ENCODE measurements around the gene KRTAP1-1.
"Not testable (repeated sequence)": the region's sequence is repeated elsewhere in the genome, so short reads cannot be mapped to it uniquely, and the experiment has no call there.

KRTAP1-1 gene

GRCh38 chr17:41040783-41041571 is at the start of gene KRTAP1-1:
Gene KRTAP1-1, minus strand, starts transcription at chr17:41041450. Its CDS starts 53 bp downstream, at chr17:41041397.
- not testable (repeated sequence) for DNase-seq

- DNase-seq = not testable (repeated sequence)
Observed at GRCh38 chr17:41088760-41089352, 47.6 kb upstream of the KRTAP1-1 start.

- DNase-seq = not testable (repeated sequence)
Observed at GRCh38 chr17:41084100-41084856, 43.0 kb upstream of the KRTAP1-1 start, which contains the start of gene KRTAP4-7. Gene KRTAP4-7, plus strand, starts transcription at chr17:41084150. Its CDS starts 57 bp downstream, at chr17:41084207.

GRCh38 chr17:41083427-41083826 is 42.2 kb upstream of the KRTAP1-1 start:
- DNase-seq = not testable (repeated sequence)

GRCh38 chr17:41082626-41083025 is 41.4 kb upstream of the KRTAP1-1 start:
- no peak for DNase-seq

- no peak for DNase-seq
Observed at GRCh38 chr17:41076788-41077187, 35.5 kb upstream of the KRTAP1-1 start.

GRCh38 chr17:41073676-41074075 is 32.4 kb upstream of the KRTAP1-1 start:
- DNase-seq = peak; percentile 6

GRCh38 chr17:41071606-41072360 is 30.5 kb upstream of the KRTAP1-1 start:
- DNase-seq = no peak

GRCh38 chr17:41069031-41069430 is 27.8 kb upstream of the KRTAP1-1 start:
- no peak for DNase-seq

- no peak for DNase-seq
Observed at GRCh38 chr17:41067281-41067680, 26.0 kb upstream of the KRTAP1-1 start.

- no peak for DNase-seq
Observed at GRCh38 chr17:41065829-41066624, 24.8 kb upstream of the KRTAP1-1 start, which contains the start of gene KRTAP2-4. Gene KRTAP2-4, minus strand, starts transcription at chr17:41065879. Its CDS starts 34 bp downstream, at chr17:41065845.

GRCh38 chr17:41065016-41065689 is 23.9 kb upstream of the KRTAP1-1 start:
- DNase-seq = not testable (repeated sequence)

GRCh38 chr17:41064301-41064700 is 23.1 kb upstream of the KRTAP1-1 start:
- peak; percentile 14 for DNase-seq

GRCh38 chr17:41063449-41063848 is 22.2 kb upstream of the KRTAP1-1 start:
- DNase-seq = no peak

GRCh38 chr17:41061964-41062363 is 20.7 kb upstream of the KRTAP1-1 start:
- no peak for DNase-seq

- DNase-seq = no peak
Observed at GRCh38 chr17:41060052-41060604, 18.9 kb upstream of the KRTAP1-1 start, which contains the start of gene KRTAP2-3. Gene KRTAP2-3, minus strand, starts transcription at chr17:41060114. Its CDS starts 64 bp downstream, at chr17:41060050.

GRCh38 chr17:41059276-41060051 is 18.2 kb upstream of the KRTAP1-1 start:
- DNase-seq = not testable (repeated sequence)

- no peak for DNase-seq
Observed at GRCh38 chr17:41058741-41059140, 17.5 kb upstream of the KRTAP1-1 start.

GRCh38 chr17:41057547-41057946 is 16.3 kb upstream of the KRTAP1-1 start:
- DNase-seq = no peak

- DNase-seq = not testable (repeated sequence)
Observed at GRCh38 chr17:41055130-41055529, 13.9 kb upstream of the KRTAP1-1 start, which contains the start of gene KRTAP2-2. Gene KRTAP2-2, minus strand, starts transcription at chr17:41055230. Its CDS starts 19 bp downstream, at chr17:41055211.

Measured in DMS79 (cell line).